NCI-H128 (cell line): Measurements from ENCODE around the gene MOV10L1.

Source experiments
- DNase-seq: peaks from one replicate; lab custom pipeline; 2025; ENCODE audit not compliant: unreplicated experiment; lab: John Stamatoyannopoulos, UW

Gene MOV10L1

DNA sequence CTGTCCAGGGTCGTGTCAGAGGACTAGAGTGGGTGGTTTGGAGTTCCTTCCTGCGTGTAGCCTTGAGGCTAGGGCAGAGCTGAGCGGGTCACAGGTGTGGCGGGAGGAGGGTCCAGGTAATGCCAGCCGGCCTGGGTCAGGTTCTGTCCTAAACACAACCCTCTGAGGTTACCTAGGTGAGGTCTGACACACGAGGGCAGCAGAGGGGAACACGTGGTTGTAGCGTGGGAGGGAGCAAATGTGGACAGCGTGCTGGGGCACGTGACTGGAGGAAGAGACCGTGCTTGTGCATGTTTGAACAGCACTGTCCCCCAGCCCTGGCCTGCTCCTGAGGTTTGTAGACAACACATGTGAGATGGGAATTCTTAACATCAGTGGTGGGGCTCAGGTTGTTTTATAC is 13.1 kb downstream of the MOV10L1 start:
- DNase-seq: no peak

DNA sequence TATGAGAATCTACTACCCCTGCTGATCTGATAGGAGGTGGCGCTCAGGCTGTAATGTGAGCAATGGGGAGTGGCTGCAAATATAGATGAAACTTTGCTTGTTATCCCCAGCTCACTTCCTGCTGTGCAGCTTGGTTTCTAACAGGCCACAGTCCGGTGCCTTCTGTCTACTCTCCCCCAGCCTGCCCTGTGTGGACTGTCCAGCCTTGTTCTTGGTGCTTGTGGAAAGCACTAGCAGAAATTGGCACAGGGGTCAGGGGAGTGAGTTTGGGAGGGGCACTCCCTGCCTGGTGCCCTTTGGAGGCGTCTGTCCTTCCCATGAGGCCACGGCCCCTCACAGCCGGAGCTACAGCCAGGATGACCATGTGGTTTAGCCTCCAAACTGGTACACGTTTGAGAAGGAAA is 14.3 kb downstream of the MOV10L1 start:
- no peak for DNase-seq

DNA sequence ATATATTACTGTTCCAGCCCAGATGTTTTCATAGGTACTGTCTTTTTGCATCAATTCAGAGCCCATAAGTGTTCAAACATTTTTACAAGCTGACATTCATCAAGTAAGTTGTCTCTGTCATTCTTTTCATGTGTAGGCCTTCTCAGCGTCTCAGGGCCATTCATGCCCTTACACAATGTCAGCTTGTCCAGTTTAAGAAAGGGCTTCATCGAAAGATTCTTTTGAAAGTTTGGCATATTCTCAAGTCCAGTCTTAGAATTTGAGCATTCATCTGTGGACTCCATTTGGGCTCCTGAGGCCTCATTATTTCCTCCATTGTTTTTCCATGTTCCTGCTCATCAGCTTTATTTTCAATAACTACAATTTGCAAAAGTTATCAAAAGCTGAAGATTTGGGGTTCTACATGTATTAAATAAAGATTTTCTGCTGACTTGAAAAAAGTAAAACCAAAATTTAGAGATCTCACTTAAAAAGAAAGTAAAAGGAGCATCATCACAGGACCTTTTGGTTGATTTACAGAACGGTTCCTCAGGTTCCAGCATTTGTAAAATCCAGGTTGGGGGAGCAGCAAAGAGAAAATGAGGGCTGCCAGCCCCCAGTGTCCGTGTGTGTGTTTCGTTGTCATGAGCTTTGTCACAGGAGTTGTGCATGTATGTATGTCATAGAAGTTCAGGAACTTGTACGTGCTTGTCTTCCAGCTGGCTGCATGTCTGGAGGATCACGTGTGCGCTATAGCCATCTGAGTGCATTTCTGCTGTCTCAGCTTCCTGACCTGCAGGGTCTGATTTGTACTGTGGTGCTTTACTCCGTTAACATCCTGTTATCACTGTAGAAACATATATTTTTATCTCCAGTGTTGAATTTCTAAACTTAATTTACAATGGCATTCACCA is 15.6 kb downstream of the MOV10L1 start:
- no peak for DNase-seq

DNA sequence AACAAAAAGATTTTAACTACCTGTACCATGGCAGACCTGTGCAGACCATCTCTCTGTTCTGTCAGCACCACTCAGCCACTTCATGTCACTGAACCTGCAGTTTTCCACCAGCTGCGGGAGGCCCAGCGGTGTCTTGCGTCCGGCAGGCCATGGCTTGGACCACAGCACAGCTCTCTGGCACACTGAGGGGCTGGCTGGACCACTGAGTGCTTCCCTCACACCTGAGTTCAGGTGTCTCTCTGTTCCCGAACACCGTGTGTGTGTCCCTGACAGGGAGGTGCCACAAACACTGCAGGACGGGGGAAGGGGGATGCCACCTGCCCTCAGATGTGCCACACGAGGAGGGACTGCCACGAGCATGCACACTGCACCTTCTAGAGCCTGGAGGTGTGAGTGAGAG is 17.7 kb downstream of the MOV10L1 start:
- DNase-seq: no peak

DNA sequence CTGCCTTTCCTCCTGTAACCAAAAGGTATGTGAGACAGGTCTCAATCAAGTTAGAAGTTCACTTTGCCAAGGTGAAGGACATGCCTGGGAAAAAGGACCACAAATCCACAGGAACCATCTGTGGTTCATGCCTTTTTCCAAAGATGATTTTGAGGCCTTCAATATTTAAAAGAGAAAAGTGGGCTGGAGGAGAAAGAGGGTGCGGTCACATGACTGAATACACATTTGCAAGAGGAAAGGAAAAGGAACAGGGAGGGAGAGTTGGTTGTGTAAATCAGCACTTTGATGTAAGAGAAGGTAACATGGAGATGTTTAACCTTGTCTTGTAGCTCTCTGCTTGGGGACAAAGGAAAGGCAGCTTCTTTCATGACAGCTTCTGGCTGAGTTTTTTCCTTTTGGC is 21.2 kb downstream of the MOV10L1 start:
- no peak for DNase-seq

DNA sequence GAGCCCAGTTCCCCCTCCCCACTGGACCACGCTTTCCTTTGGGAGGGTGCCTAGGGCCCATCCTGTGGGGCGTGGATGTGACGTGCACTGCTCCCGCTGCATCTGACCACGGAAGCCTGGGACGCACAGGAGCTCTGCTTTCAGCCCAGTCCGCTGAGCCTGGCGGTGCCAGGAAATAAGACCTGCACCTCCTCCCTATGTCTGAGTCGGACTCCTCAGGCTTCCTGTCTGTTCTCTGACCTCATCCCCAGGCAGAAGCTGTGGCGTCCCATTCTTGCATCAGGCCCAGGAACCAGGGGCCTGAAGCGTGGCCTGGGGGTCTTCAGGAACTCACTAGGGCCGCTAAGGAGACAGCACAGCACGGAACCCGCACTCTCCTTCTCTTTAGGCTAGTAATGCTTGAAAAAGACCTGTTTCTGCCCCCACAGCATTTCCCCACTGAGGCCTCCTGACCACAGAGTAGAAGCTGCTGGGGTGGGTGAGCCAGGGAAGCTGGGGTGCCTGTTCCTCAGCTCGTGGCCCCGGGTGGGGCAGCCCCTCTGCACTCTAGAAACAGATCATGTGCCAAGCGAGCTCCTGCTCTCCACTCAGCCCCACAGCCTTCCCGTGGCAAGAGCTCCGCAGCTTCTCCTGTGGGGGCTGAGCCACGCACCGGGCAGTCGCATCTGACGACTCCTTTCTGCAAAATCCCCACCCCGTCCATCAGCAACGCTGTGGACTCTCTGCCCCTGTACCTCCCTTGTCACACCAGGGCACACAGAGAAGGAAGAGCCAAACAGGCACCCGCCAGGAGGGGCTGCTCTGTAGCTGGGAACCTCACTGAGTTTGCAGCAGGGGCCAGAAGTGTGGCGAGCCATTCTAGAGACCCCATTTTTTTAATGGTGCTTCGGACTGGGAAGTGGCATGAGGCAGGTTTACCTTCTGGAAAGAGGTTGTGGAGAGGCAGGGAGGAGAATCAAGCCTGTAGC is 22.6 kb downstream of the MOV10L1 start:
- DNase-seq: no peak

DNA sequence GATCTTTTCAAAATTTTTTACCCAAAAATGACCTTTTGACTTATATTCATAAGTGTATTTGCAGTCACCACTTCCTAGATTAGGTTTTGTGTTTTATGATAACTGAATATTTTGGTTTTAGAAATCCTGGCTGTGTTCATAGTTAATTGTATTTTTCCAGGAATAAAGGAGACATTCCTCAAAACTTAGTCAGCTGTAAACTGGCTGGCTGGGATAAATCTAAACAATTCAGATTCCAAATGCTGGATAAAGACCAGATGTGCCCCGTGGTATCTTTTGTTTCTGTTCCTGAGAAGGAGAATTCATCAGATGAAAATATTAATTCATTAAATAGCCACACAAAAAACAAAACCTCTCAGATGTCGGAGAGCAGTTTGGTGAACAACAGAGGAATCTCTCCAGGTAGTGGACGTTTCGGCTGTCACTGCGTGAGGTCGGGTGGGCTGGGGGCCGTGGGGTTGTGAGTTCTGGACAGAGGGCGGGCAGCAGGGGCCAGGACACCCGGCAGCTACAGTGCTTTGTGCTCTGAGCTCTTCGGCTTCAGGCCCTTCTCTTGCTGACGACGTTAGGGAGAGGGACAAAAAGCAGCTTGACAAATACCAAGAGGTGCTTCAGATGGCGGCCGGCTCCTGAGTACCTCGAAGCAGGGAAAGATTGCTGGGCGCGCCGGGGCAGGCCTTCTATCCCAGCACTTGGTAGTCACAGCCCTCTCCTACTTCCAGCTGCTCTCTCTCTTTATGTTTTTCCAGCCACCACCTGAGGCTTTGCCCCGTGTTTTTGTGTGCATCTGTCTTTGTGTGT is 24.6 kb downstream of the MOV10L1 start:
- DNase-seq: no peak

DNA sequence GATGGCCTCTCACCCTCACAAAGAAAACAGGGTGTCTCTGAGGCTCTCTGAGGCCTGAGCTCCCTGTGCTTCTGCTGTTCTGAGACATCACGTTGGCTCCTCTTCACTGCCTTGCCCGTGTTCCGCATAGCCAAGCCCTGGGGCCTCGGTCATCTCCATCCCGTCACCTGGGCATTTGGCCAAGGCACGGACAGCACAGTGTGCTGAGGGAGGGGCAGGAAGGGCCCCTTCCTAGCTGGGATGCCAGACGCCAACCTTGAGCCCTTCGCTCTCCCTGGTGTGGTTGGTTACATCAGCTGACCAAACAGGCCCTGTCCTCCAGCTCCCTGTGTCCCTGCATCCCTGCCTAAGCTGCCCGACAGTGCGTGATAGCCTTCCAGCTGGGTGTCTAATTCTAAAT is 25.9 kb downstream of the MOV10L1 start:
- DNase-seq: no peak

DNA sequence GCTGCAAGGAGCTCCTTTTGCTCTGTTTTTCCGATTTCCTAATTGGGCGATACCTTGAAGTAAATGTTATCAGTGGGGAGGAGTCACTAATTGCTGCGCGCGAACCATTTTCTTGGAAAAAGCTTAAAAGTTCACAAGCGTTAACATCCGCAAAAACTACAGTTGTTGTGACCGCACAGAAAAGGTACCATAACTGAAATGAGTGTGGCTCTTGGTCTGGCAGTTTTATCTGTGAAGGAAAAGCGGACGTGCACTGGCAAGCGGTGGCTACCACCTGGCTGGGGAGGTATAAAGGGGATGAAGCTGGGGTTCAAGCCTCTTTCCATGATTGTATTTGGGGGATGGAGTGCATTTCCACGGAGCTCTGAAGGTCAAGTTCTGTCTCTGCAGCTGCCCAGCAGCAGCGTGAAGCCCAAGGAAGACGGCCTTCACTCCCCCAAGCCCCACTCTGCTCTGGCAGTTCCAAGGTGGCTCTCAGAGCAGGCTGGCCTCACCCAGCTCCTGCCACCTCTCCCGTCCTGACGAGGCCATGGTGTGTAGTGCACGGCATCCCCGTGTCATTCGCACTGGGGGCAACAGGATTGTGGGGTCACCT is 27.5 kb downstream of the MOV10L1 start:
- no peak for DNase-seq

DNA sequence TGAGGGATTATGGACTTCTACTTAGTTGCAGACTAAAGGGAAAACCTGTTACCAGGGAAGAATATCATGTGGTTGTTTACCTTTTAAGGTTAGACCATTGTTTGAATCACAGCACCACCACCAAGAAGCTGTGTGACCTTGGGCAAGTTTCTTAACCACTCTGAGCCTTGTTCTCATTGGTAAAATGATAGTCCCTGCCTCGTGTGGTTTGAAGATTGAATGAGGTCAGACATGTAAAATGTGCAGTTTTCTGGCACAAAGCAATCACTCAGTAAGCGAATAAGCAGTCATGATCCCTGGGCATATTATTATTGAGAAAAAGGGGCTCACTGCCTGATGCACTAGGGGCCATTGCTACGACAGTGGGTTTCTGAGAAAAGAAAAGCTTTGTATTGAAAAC is 28.3 kb downstream of the MOV10L1 start:
- DNase-seq: no peak

DNA sequence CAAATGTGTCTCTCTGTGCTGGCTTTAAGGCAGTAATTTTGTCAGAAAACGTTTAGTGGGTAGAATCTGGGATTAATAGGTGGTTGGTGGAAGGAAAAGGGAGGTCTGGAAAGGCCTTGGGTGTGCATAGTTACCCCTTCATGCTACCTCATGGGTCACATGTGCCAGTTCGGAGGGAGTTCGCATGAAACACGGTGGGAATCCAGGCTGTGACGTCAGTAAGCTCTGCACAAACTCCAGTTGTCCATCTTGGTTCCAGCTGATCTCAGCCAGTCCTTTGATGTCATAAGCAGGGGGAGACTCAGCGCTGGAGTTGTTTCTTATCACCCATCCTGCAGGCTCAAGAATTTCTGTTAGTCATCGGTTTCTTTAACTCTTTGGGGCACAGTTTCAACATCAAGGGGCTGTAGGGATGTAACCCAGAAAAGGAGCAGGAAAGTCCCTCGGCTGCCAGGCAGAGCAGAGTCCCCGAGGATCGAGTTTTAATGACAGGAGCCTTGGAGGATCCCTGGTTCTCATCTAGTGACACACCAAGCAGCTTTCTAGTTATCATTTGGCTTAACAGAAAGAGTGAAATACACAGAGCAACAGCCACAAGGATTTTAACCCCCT is 28.9 kb downstream of the MOV10L1 start:
- no peak for DNase-seq

DNA sequence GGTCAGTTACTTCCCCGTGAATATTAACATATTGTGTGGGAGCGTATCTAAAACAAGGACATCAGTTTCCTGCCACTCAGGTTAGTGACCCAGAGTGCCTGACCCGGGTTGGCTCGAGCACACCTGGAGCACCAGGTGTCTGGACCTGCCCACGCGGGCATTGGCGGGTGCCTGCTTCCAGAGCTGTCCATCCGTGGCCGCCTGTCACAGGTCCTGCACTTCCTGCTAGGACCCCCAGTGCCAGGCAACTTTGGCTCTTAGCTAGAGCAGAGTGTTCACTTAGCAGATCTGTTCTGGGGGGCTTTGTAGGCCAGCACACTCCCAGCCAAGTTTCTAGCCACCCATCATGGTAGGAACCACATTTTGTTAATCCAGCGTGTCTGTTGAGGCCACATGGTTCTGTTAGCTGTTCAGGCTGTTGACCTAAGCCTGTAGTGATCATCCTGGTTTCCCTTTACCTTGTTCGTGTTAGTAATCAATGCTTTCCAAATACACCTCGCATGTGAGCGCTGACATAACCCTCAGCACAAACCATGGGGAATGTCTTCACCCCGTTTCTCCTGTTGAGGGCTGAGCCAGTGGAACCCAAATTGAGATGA is 29.5 kb downstream of the MOV10L1 start:
- no peak for DNase-seq

DNA sequence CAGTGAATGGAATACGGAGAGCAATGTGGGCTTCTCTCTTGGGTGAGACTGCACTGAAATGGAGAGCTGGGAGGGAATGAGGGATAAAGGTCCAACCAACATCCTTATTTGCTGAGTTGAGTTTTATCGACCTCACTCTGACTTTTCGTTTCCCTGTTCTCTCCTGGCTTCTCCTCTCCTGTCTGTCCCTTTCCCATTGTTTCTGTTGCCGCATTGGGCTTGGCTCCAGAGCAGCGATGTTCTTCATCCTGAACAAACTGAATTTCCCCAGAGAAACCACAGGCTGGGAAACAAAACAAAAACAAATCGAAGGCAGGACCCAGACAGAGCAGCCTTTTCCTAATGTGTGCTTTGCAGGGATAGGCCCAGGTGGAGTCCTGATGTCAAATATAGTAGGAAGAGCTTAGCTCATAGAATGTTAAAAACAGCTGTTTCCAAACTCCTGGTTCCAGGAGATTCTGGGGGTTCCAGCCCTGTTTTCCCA is 30.0 kb downstream of the MOV10L1 start:
- DNase-seq: no peak

DNA sequence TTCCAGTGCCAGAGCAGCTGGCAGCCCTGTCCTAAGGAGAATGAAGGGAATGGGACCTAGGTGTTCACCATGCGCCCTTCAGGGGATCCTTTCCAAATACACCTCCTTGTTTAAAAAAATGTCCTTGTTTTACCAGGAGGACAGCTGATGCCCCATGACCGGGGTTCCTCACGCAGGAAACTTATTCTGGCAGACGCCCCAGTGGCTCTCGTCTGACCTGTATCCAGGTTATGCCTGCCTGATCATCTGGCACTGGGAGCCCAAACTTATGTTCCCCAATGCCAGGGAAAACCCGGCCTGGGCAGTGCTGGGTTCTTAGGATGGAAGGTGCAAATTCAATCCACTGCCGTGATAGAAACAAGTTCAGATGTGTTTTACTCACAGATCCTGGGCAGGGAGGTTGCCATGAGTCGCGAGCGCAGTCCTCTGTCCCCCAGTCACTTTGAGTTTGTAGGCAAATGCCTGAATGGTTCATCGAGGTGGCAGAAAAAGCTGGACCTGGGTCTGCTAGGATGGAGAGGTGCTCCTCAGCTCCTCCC is 31.5 kb downstream of the MOV10L1 start:
- no peak for DNase-seq

DNA sequence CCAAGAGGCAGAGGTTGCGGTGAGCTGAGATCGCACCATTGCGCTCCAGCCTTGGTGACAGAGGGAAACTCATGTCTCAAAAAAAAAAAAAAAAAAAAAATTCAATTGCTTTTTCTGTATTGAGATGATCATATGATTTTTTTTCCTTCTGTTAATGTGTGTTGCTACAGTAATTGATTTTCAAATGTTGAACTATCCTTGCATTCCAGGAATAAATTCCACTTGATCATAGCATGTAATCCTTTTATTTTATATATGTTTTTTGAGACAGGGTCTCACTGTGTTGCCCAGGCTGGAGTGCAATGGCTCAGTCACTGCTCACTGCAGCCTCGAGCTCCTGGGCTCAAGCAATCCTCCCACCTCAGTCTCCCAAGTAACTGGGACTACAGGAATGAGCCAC is 33.3 kb downstream of the MOV10L1 start:
- no peak for DNase-seq

DNA sequence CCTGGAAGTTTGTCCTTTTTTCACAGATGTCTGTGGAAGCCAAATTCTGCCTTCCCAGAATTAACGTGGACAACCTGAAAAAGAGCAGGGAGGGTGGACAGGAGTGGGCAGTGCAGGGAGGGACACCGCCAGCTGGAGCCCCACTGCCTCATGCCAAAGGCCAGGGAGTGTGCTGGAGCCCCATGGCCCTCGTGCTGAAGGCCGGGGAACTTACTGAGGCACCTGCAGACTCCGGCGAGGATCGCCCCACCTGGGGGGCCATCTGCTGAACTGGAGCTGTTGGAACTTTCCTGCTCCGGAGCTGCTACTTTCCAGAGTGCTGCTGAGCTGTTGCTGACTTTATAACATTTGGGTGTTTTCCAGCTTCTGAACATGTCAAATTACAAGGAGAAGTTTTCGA is 35.2 kb downstream of the MOV10L1 start:
- no peak for DNase-seq

DNA sequence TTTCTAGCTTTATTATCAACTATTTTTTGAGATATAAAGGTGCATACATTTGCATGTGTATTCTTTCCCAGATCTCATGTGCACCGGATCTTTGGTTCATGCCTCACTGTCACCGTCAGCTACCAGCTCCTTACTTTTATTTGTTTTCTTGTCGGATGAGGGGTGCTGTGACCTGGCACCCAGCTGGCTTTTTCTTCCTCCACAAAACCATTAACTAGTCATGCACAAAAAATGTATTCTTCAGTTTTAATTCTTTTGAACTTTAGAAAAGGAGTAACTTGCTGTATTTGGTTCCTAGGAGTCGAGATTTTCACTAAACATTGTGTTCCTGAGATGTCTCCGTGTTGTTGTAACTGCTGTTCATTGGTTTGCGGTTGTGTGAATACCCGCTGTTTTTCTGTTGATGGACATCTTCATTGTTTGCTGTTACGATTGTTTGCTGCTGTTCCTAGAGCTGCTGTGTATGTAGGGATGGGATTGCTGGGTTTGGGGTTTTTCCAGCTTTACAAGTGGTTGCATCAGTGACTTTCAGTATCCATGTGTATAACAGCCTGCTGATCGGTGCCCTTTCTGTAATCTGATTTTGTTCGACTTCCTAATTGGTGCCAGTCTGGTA is 39.4 kb downstream of the MOV10L1 start:
- DNase-seq: no peak

DNA sequence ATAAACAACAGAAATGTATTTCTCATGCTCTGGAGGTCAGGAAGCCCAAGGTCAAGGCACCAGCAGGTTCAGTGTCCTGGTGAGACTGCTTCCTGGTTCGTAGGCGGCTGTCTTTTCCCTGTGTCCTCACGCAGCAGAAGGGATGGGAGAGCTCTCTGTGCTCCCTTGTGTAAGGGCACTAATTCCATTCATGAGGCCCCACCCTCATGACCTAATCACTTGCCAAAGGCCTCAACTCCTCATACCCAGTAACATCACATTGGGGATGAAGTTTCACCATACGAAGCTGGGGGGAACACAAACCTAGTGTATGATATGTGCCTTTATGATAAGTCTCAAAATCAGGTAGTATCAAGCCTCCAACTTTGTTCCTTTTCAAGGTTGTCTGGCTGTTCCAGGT is 42.1 kb downstream of the MOV10L1 start:
- DNase-seq: no peak

DNA sequence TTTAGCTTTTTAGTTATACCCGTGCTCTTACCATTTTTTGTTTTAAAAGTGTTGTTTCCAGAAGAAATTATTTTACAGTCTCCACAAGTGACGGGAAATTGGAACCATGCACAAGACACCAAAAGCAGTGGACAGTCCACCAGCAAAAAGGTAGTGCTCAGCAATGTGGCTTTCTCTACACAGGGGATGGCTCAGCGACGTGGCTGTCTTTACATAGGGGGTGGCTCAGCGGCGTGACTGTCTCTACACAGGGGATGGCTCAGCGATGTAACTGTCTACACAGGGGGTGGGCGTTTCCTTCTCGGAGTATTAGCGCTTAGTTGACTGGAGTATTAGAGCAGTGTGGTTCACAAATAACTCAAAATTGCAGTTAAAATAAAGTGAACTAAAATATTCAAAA is 44.7 kb downstream of the MOV10L1 start:
- DNase-seq: no peak
